A673 (cell line): ENCODE results near the gene ATXN3. TPM values are rescaled to one million over a fixed set of nuclear protein-coding genes. Genes with fewer than 3 reads are reported as not detected.

Experiments used
- BruUV-seq: library from RNA; stranded (reverse); fragments of 400-500 nt; replicated peaks from 2 replicates; lab custom pipeline; 2021; lab: Mats Ljungman, UMichigan
- CTCF ChIA-PET: fragments of 300-600 bp; sonication (Branson Sonifier 250); formaldehyde crosslinking; loops from one replicate; lab custom pipeline; 2022; ENCODE audit warnings: antibody characterized with exemption; lab: Charles Lee
- POLR2A ChIA-PET: fragments of 300-600 bp; sonication (Branson Sonifier 250); formaldehyde crosslinking; loops from one replicate; lab custom pipeline; 2022; ENCODE audit warnings: antibody characterized with exemption; ENCODE audit not compliant: low non-redundant PET; lab: Charles Lee
- DNase-seq: peaks from one replicate; pipeline ENCODE4 v3.0.0-alpha.2; 2015; ENCODE audit warnings: low spot score
- H3K27ac ChIP-seq: fragments of 200-600 bp; sonication (generic); 2 replicates; pipeline ENCODE4 v1.5.1; 2016; ENCODE audit warnings: mixed run types, low read depth, mild to moderate bottlenecking, mixed read lengths, antibody characterized with exemption, low read length; ENCODE audit not compliant: poor library complexity, severe bottlenecking
- H3K27me3 ChIP-seq: fragments of 200-600 bp; sonication (generic); replicated peaks from 2 replicates; pipeline ENCODE4 v1.6.1; 2017; ENCODE audit warnings: mixed run types, low read depth, mild to moderate bottlenecking, mixed read lengths, antibody characterized with exemption, low read length; ENCODE audit not compliant: insufficient read depth, poor library complexity
- H3K36me3 ChIP-seq: fragments of 200-600 bp; sonication (generic); 2 replicates; pipeline ENCODE4 v1.6.1; 2016; ENCODE audit warnings: mixed run types, mild to moderate bottlenecking, mixed read lengths, antibody characterized with exemption, low read length; ENCODE audit not compliant: insufficient read depth, poor library complexity, severe bottlenecking
- H3K4me1 ChIP-seq: fragments of 200-600 bp; sonication (generic); 2 replicates; pipeline ENCODE4 v1.6.1; 2017; ENCODE audit warnings: mixed run types, mild to moderate bottlenecking, mixed read lengths, antibody characterized with exemption, low read length; ENCODE audit not compliant: insufficient read depth, poor library complexity, severe bottlenecking
- H3K4me3 ChIP-seq: fragments of 200-600 bp; sonication (generic); 2 replicates; pipeline ENCODE4 v1.5.1; 2016; ENCODE audit warnings: low read depth, mixed run types, mild to moderate bottlenecking, mixed read lengths, low read length; ENCODE audit not compliant: poor library complexity, severe bottlenecking
- H3K9me3 ChIP-seq: fragments of 200-600 bp; sonication (generic); 2 replicates; pipeline ENCODE4 v1.6.1; 2016; ENCODE audit warnings: mixed run types, low read depth, mild to moderate bottlenecking, mixed read lengths, antibody characterized with exemption, low read length; ENCODE audit not compliant: poor library complexity, severe bottlenecking
- EZH2 ChIP-seq: fragments of 200-600 bp; sonication (generic); IDR thresholded peaks from 2 replicates; pipeline ENCODE4 v1.6.1; 2017; ENCODE audit warnings: borderline replicate concordance, low read depth, mild to moderate bottlenecking, mixed read lengths, antibody characterized with exemption, low read length; ENCODE audit not compliant: poor library complexity, severe bottlenecking
- intact Hi-C: fragments of 100-400 bp; cut with micrococcal nuclease; formaldehyde crosslinking; loops from one replicate; pipeline ENCODE4 v1.10.0; 2022; ENCODE audit not compliant: unreplicated experiment
- total RNA-seq: library from RNA; stranded (reverse); gene quantifications from 2 replicates; pipeline ENCODE4 v1.2.3, GENCODE V29; 2021
- TF ChIP-seq, protein P1 (sequence below): fragments of 300-800, 200-600 bp; sonication (generic); conservative IDR thresholded peaks from 2 replicates; pipeline ENCODE4 v1.5.1; 2017; ENCODE audit warnings: low read depth, mild to moderate bottlenecking, antibody characterized with exemption, low read length, moderate library complexity, mixed read lengths

Gene ATXN3
- total RNA-seq, 1 experiment from 2014 or later, result 27.3 TPM

GRCh38 chr14:92026548-92027190 is 79.7 kb downstream of the ATXN3 start:
- no TSS peak for BruUV-seq

GRCh38 chr14:92022036-92022435 is 84.3 kb downstream of the ATXN3 start:
- no peak for DNase-seq
- Histone ChIP-seq H3K4me3 (no peak overlapping the region), H3K9me3 (no peaks in the 10 kb centered on the region), H3K36me3 (peaks cover 16% of the 10 kb centered on the region), H3K27ac (no peak overlapping the region), H3K4me1 (no peaks in the 10 kb centered on the region), H3K27me3 (no peaks in the 10 kb centered on the region)
- no TSS peak for BruUV-seq
- ChIA-PET POLR2A (no interaction called here), CTCF (no interaction called here)
- intact Hi-C loops, result no loop called here
- no peak for TF ChIP-seq EZH2
- TF ChIP-seq, protein P1, sequence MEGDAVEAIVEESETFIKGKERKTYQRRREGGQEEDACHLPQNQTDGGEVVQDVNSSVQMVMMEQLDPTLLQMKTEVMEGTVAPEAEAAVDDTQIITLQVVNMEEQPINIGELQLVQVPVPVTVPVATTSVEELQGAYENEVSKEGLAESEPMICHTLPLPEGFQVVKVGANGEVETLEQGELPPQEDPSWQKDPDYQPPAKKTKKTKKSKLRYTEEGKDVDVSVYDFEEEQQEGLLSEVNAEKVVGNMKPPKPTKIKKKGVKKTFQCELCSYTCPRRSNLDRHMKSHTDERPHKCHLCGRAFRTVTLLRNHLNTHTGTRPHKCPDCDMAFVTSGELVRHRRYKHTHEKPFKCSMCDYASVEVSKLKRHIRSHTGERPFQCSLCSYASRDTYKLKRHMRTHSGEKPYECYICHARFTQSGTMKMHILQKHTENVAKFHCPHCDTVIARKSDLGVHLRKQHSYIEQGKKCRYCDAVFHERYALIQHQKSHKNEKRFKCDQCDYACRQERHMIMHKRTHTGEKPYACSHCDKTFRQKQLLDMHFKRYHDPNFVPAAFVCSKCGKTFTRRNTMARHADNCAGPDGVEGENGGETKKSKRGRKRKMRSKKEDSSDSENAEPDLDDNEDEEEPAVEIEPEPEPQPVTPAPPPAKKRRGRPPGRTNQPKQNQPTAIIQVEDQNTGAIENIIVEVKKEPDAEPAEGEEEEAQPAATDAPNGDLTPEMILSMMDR, result no peak

More at GRCh38 chr14:92026548-92027190, 79.7 kb downstream of the ATXN3 start:
- no peak overlapping the region for H3K27ac ChIP-seq
- no peak overlapping the region for H3K4me3 ChIP-seq
- TF ChIP-seq EZH2, result no peak
- TF ChIP-seq, protein P1, result no peak
- no peaks in the 10 kb centered on the region for H3K27me3 ChIP-seq
- DNase-seq, result no peak
- no peaks in the 10 kb centered on the region for H3K9me3 ChIP-seq
- H3K4me1 ChIP-seq, result no peaks in the 10 kb centered on the region
- POLR2A ChIA-PET, result no interaction called here
- CTCF ChIA-PET, result no interaction called here
- intact Hi-C loops, result no loop called here
- peaks cover 7% of the 10 kb centered on the region for H3K36me3 ChIP-seq

- BruUV-seq, result no TSS peak
- POLR2A ChIA-PET, result no interaction called here
- no peaks in the 10 kb centered on the region for H3K9me3 ChIP-seq
- intact Hi-C loops, result no loop called here
- H3K27me3 ChIP-seq, result no peaks in the 10 kb centered on the region
- no peak overlapping the region for H3K4me3 ChIP-seq
- no peaks in the 10 kb centered on the region for H3K4me1 ChIP-seq
- CTCF ChIA-PET, result interaction anchor here (0.7 kb wide), 1 partner anchor 25 kb away, joined by 9 read pairs; no protein-coding TSS in a partner anchor
- no peak overlapping the region for H3K27ac ChIP-seq
- H3K36me3 ChIP-seq, result peaks cover 22% of the 10 kb centered on the region
- TF ChIP-seq EZH2, result no peak
- TF ChIP-seq, protein P1, result no peak
- DNase-seq, result no peak
Observed at GRCh38 chr14:92021523-92021922, 84.9 kb downstream of the ATXN3 start.
